ENCODE results near the gene CD320. TPM values are rescaled to one million over a fixed set of nuclear protein-coding genes. Genes with fewer than 3 reads are reported as not detected.

CD320 gene
- total RNA-seq, 1 donor from 2014 or later, result 65.1 TPM

- intact Hi-C loops (cut with micrococcal nuclease), result no loop called here
Measured at GRCh38 chr19:8255426-8256125, 52.6 kb downstream of the CD320 start.

DNA sequence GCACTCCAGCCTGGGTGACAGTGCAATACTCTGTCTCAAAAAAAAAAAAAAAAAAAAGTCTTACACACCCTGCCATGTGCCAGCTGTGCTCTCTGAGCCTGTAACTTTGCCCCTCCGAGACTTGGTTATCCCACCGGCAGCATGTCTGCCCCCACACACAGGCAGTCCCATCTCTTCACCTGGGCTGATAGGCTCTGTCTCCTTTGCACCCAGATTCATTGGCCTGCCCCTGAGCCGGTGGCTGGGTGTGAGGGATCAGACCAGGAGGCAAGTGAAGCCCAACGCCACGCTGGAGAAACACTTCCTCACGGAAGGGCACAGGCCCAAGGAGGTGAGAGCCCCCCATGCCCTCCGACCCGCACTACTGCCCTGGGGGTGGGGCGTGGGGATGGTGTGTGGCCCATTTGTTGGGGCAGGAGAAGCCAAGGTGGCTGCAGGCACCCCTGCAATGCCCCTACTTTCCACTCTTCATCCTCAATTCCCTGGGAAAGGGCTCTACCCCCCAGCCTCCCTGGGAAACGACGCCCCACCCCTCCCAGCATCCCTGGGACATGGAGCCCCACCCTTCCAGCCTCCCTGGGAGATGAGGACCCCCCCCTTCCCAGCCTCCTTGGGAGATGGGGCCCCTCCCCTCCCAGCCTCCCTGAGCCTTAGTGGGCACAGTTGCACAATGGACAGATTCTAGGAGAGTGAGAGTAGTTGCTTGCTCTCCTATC, 53.7 kb downstream of the CD320 start:
- intact Hi-C loops (cut with micrococcal nuclease), result loop anchor here (5.0 kb wide), 1 partner anchor 252 kb away; no protein-coding TSS in a partner anchor

DNA sequence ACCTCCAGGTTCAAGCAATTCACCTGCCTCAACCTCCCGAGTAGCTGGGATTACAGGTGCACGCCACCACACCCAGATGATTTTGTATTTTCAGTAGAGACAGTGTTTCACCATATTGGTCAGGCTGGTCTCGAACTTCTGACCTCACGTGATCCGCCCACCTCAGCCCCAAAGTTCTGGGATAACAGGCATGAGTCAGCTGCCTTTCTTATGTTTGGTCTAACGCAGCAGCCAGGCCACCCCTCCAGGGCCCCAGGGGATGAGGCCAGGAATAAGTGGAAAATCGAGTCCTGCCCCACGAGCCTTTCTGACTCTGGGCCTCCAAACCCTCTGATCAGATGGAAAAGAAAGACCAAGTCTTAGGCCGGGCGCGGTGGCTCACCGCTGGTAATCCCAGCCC, 54.5 kb downstream of the CD320 start:
- intact Hi-C loops (cut with micrococcal nuclease), result loop anchor here (1.0 to 5.0 kb wide), 4 partner anchors 95 to 309 kb away; no protein-coding TSS in a partner anchor

- intact Hi-C loops (cut with micrococcal nuclease), result loop anchor here (1.0 to 5.0 kb wide), 4 partner anchors 95 to 309 kb away; no protein-coding TSS in a partner anchor
Measured at GRCh38 chr19:8252922-8253589, 55.1 kb downstream of the CD320 start.

Other genes with a start within 250 kb of the CD320 start
- gene FBN3, start 158.8 kb downstream of the CD320 start, total RNA-seq, result not detected in 2 replicates
- gene CERS4, start 99.0 kb downstream of the CD320 start, total RNA-seq, result 18.6 and 22.2 TPM in 2 replicates
- 46.4 and 49.6 TPM in 2 replicates for gene NDUFA7, start 13.0 kb upstream of the CD320 start, total RNA-seq
- gene RPS28, start 13.1 kb upstream of the CD320 start, total RNA-seq, result 2,029 and 2,116 TPM in 2 replicates
- 1.5 and 2.2 TPM in 2 replicates for gene KANK3, start 34.9 kb upstream of the CD320 start, total RNA-seq
- gene ANGPTL4, start 55.8 kb upstream of the CD320 start, total RNA-seq, result 0.30 and 0.36 TPM in 2 replicates
- gene RAB11B, start 82.0 kb upstream of the CD320 start, total RNA-seq, result 98.3 and 99.9 TPM in 2 replicates
- gene MARCHF2, start 104.9 kb upstream of the CD320 start, total RNA-seq, result 16.9 and 17.5 TPM in 2 replicates
- 323 and 328 TPM in 2 replicates for gene HNRNPM, start 136.6 kb upstream of the CD320 start, total RNA-seq
- gene PRAM1, start 194.3 kb upstream of the CD320 start, total RNA-seq, result 1.4 and 2.5 TPM in 2 replicates
- 32.7 and 38.4 TPM in 2 replicates for gene ZNF414, start 205.8 kb upstream of the CD320 start, total RNA-seq